Middle frontal gyrus (tissue), 1 donor: ENCODE data around the gene KIF21A.

Experiments used
- DNase-seq: peaks from one replicate; pipeline ENCODE4 v3.0.0-alpha.2; 2015; ENCODE audit warnings: low spot score; ENCODE audit errors: extremely low spot score

Gene KIF21A

DNA sequence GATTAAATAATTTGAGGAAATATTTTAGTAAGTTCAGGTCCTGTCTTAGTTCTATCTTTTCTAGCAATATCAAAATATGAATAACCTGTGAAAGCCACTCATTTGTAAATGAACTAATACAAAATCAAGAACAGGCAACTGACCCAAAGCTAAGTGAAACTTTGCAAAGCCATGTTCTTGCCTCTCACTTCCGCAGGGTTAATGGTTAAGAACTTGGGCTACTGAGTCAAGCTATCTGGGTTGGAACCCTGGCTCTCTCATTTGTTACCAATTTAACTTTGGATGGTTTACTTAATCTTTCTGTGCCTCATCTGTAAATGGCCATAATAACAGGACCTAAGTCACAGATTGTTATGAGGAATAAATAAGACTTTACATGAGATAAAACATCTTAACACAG, 2.8 kb downstream of the KIF21A start:
- no peak for DNase-seq

DNA sequence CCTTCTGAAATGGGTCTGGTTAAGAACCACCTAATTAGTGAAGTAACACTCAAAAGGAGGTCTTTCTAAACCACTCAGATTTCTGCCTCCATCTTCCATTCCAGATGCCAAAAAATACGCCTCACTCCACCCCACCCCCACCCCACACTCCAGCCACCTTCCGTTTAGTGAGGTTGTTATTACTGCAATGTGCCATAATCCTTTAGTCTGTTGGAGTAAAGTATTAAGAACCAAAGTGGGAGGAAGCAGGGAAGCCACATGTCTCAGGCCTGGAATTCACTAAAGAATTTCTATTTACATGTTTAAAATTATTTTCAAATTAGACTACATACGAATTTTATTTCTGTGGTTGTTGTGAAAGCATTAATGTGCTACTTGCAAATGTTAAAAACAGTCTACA, 7.4 kb downstream of the KIF21A start:
- no peak for DNase-seq

GRCh38 chr12:39431797-39432196, 11.1 kb downstream of the KIF21A start:
- DNase-seq, result no peak

- DNase-seq, result no peak
Observed at GRCh38 chr12:39431002-39431796, 11.7 kb downstream of the KIF21A start.

DNA sequence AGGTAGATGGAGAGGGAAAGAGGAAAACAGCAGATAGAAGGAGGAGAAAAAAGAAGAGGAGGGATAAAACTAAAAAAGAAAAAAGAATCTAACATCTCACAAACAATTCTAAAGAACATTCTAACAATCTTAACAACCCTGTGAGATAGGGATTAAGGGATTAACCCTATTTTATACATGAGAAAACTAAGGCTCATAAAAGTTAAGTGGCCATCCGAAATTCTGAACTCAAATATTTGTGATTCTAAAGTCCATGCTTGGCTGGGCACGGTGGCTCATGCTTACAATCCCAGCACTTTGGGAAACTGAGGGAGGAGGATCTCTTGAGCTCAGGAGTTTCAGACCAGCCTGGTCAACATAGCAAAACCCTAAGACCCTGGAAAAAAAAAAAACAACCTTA, 13.1 kb downstream of the KIF21A start:
- DNase-seq, result no peak

GRCh38 chr12:39427360-39427808, 15.5 kb downstream of the KIF21A start:
- no peak for DNase-seq

GRCh38 chr12:39426636-39427240, 16.2 kb downstream of the KIF21A start:
- DNase-seq, result no peak

GRCh38 chr12:39420043-39420442, 22.9 kb downstream of the KIF21A start:
- DNase-seq, result no peak

DNA sequence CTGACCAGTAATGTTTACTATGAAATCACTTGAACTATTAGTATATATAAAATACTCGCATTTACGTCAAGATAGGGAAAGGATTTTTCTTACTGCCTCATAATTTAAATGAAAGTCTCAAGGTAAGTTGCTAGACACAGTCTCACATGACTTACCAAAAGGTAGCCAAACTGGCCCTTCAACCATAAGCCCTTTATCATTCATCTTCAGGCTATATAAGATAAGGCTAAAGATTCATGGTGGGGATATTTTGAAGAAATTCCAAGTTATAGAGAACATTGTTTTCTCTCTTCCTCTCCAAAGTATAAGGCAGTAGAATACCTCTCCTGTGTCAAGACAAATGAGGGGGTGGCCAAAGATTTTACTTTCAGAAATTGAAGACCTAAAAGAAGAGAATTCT, 23.4 kb downstream of the KIF21A start:
- DNase-seq, result no peak

GRCh38 chr12:39417916-39418315, 25.0 kb downstream of the KIF21A start:
- no peak for DNase-seq

- no peak for DNase-seq
Observed at GRCh38 chr12:39413836-39414771, 28.8 kb downstream of the KIF21A start.

GRCh38 chr12:39412210-39412609, 30.7 kb downstream of the KIF21A start:
- DNase-seq, result no peak

- no peak for DNase-seq
Observed at GRCh38 chr12:39406262-39406661, 36.7 kb downstream of the KIF21A start.

DNA sequence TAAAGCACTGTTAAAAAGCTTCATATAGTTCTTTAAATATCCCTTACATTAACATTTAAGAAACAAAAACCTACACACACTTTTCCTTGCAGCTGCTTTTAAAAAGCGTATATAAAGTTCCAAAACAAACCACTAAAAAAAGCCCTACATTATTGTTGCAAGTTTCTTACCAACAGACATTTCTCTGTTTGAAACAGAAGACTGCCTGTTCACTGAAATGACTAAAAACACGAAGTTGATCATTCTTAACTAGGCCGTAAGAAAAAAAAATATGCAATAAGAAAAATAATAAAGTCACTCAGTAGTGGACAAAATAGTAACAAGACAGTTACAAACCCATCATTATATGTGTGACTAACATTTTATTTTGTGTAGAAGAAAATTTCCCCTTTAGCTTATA, 37.3 kb downstream of the KIF21A start:
- DNase-seq, result no peak

DNA sequence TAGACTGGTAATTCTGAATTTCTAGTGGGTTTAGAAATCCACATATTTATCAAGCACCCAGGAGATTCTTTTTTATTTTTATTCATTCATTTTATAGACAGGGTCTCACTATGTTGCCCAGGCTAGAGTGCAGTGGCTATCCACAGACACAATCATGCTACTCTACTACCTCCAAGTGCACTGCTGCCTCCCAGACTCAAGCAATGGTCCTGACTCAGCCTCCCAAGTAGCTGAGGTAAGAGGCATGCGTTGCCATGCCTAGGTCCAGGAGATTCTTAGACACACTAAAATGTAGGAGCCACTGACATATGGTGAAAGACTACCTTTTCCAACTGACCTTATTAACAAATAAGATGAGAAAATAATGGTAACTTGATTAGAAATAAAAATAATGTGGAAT, 38.9 kb downstream of the KIF21A start:
- DNase-seq, result no peak

- DNase-seq, result no peak
Observed at GRCh38 chr12:39403376-39403775, 39.5 kb downstream of the KIF21A start.

GRCh38 chr12:39402922-39403321, 40.0 kb downstream of the KIF21A start:
- DNase-seq, result no peak

DNA sequence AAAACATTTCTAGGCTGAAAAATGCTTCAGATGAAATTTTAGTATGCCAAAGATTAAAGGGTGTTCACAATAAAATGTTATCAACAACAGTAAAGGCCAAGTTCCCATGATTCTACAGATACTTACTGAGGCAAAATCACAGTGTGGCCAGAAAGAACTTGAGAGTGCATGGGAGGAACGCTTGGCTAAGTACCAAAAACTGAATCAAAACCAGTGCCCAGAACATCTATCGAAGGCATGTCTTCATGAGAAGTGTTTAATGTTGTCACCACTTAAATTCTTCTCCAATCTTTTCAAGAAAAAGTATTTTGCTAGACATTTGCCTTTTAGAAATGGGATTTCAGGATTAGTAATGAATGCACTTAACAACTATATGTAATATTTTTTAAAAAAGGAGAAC, 41.5 kb downstream of the KIF21A start:
- DNase-seq, result no peak

DNA sequence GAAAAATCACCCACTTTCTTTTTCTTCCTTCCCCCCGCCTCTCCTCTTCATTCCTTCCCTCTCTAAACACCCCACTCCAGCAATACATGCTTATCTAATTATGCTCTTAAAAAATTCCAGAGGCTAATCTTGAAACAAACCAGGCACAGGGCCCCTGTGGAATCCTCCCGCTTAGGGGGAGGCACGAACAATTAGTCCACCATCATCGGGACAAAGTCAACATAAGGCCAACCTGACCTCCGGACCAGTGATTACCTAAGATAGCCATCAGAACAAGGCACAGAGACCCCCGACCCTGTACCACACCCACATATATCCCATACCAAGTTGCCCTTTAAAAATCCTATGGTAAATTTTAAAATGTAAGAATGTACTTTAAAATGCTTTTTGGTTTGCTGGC, 47.1 kb downstream of the KIF21A start:
- DNase-seq, result no peak

DNA sequence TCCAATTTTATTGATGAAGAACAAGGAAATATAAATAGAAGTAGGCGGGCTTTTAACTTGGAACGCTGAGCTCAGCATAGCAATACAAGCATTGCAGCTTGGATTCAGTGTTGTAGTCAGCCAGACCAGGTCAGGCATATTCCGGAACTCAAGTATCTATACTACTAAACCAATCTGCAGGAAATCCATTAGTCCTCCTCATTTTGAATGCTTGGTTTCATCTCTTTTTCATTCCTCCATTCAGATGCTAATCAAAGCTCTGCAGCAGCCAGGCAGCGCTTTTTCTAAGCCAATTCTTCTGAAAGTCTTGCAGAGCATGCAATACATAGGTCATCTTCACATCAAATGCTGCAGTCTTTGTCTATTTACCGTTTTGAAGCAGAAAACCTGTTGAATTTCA, 49.0 kb downstream of the KIF21A start:
- no peak for DNase-seq

GRCh38 chr12:39393179-39393578, 49.7 kb downstream of the KIF21A start:
- no peak for DNase-seq
